ENCODE results near the gene TMEM91.

GRCh38 chr19:41413947-41414346 lies 37.6 kb downstream of the TMEM91 start:
- TF ChIP-seq CTCF (IDR thresholded peaks at IDR 0.05; ENCODE audit: insufficient read depth, low read length, poor library complexity, severe bottlenecking) (no peak), EZH2phosphoT487 (conservative IDR thresholded peaks at IDR 0.05; ENCODE audit: low read length) (no peak)

All from SU-DHL-6 (cell line).